NCI-H146 (cell line): ENCODE data around the gene MTA2.
A peak's percentile ranks its signal among the peaks of the same experiment; 100 is the strongest.

Source experiments
- DNase-seq: peaks from one replicate; lab custom pipeline; 2025; lab: John Stamatoyannopoulos, UW

MTA2 gene

DNA sequence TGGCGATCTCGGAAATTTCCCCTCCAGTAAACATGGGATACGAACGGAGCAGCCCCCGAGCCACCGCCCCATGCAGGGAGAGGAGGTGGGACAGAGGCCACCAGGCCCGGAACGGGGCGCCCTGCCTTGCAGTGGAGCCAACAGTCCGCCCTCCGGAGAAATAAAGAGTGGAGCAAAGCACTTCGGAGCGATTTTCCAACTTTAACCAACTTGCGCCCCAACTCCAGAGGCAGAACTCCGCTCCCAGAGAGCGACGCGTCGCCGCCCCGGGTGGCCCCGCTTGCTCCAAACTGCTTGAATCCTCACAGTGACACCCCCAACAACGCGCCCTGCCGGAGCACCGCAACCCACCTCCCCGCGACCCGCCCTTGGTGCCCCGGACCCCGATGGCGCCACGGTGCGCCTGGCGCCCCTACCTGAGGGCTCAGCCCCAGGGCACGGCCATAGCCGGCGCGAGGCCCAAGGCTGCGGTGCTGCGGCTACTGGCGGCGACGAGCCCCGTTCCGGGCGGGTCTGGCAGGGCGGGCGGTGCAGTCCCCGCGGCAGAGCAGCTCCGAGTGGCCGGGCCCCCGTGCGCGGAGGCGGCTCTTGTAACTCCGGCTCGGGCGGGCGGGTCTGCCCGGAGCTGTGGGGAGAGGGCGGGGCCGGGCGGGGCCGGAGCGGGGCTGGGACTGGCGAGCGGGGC, 55.3 kb downstream of the MTA2 start, which contains the start of gene AHNAK:
Gene AHNAK, minus strand, starts transcription at position 563 of the 685 bp plus-strand sequence. CDS start 10,708 bp downstream, outside the sequence.
- peak; percentile 50 for DNase-seq

DNA sequence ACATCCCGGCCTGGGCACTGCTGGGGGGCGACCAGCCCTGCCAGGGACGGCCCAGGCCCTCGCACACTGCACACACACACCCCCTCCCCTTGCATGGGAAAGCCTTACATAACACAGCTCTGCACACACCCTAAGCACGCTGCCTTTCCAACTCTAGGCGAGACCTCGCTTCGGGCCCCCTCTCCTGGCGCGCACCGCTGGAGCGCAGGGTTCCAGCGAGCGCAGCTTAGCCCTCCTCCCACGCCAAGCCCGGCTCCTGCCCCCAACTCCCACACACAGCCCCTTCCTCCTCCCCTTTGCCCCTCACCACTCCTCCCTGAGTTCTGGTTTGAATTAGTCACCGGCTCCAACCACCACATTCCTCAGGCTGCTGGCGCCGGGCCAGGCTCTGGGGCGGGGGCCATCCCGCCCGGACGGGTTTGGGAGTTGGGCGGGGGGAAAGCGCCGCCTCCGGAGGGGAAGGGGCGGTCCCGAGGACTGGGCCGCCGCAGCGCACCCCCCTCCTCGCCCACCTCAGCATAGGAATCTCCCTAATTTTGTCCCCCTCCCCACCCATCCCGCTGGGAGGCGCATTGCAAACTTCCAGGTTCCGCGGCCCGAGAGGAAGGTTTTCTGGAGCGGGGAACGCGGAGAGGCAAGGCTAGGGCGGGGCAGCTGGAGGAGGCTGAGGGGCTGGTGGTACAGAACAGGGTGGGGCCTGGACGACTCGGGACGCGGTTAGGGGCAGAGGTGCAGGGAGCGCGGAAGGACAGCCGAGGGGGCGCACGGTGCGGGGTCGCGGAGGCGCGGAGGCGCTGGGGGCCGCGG, 56.0 kb downstream of the MTA2 start:
- peak; percentile 35 for DNase-seq

DNA sequence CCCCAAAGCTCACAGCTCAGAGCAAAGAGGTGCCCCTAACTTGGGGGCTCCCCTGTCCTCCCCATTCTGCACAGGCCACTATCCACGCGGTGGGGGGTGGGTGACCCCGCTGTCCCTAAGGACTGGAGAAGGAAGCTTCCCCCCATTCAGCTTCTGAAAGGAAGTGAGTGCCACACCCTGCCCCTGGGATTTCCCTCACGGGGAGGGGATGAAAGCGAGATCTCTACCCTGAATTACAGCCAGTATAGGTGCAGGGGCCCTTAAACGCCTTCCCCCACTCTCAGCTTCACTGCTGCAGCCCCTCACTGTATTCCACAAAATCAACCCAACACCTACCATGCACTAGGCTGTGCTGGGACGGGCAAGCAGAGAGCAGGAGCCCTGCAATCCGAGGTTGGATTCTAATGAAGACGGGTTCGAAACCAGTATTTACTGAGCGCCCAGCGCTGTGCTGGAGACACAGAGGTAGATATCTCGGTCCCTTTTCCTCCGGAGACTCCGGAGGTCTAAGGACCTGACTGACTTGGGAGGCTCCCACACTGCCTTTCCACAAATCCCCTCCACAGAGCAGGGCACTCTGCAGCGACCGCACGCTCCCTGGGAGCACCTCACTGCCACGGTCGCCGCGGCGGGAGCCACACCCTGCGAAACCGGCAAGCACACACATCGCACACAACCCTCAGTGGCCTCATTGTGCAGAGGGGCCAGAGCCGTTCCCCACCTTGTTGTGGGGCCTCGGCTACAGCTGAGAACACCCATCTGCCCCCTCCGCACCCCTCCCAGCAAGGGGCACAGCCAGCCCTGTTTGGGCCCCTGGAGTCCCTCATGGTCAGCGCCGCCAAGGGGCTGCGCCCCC, 56.9 kb downstream of the MTA2 start:
- no peak for DNase-seq

DNA sequence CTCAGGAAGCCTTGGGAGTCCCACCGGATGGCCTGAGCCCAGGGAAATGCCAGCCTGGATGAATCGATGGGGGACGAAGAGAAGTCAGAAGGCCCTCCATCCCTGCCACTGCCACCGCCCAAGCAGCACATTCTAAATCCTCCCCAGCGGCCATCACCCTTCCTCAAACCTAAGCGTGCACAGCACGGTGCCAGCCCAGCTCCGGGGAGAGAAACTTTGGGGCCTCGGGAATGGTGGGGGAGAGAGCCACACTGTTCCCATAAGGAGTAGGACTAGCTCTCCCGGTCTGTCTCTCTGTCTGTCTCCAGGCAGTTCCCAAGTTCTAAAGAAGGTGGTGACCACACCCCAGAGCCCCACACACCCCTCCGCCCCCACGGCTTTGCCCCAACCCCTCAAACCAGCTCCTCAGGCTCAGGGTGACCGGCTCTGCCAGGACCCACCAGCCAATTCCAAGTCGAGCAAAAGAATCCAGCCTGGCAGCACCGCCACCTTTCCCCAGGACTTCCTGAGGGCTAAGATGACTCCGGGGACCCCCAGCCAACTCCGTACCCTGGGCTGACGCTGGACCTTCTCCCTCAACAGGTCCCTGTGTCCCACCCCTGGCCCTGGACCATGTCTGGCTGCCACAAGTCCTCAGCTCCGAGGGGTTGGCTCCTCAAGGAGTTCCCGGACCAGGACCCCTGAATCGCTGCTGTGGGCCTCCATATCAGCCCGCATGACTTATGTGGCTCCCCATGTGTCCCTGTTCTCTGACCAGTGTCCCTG, 57.8 kb downstream of the MTA2 start:
- no peak for DNase-seq
